Measurements from ENCODE around the gene TNFAIP2.
A peak's percentile ranks its signal among the peaks of the same experiment; 100 is the strongest.
"Not testable (repeated sequence)": the region's sequence is repeated elsewhere in the genome, so short reads cannot be mapped to it uniquely, and the experiment has no call there.

Gene TNFAIP2

DNA sequence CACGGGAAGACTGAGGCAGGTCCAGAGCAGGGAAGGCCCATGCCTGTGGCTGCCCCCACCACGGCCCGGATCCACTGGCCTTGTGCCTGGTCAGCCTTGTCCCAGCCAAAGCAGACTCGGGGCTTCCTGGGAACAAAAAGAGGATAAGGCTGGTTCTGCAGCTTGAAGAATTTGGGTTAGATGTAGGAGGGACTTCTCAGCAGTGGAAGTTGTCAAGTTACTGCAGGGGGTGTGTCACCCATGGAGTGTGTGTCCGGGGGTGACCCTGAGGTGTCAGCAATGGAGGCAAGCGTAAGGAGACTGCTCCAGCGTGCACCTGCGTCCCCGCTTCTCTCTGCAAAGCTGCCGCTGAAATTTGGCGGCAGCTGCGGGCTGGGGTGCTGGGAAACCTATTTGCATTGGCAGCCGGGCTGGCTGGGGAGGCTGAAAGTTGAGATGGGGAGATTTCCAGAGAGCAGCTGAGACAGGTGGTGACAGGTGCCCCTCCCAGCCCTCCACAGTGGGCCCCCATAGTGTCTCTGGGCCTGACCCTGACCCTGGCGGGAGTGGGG is 12.5 kb upstream of the TNFAIP2 start:
- peaks cover 46% of the 10 kb centered on the region for H3K4me1 ChIP-seq (ENCODE audit: control insufficient read depth, insufficient read depth, low read length)
- peak overlapping the region; percentile 59 for H3K9ac ChIP-seq (ENCODE audit: low read length)

DNA sequence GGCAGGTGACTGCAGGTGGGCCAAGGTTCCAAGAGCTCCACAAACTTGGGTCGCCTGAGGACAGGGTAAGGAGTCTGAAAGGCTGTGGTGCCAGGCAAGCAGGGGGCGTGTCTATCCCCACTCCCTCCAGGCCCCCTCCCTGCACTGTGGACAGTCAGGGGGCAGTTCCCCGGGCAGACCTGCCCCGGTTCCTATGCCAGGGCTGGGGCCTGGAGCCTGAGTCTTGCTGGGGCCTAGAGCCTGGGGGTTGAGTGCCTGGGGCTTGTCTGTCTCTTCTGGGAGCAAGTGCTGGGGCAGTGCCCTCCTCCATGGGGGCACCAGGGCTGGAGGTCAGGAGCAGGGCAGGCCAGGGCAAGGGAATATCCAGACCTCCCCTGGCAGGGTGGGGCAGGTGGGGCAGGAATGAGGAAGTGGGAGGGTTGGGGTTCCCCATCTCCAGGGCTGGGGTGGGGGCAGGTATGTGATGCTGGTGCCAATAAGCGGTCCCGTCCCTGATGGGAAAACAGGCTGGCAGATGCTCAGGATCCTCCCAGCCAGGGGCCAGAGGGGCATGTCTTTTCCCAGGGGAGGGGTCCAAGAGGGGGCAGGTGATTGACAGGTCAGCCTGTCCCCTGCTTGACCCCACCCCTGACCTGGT is 11.9 kb upstream of the TNFAIP2 start:
- H3K36me3 ChIP-seq (ENCODE audit: control insufficient read depth, insufficient read depth, low read length): no peaks in the 10 kb centered on the region
- H3K4me3 ChIP-seq (ENCODE audit: low read depth, low read length): no peak overlapping the region
- H3K27ac ChIP-seq (ENCODE audit: low read depth, low read length): no peak overlapping the region
- no peaks in the 10 kb centered on the region for H3K9me3 ChIP-seq (ENCODE audit: control insufficient read depth, insufficient read depth, low read depth, low read length)
- no peak overlapping the region for H3K9ac ChIP-seq (ENCODE audit: low read length)
- H3K4me1 ChIP-seq (ENCODE audit: control insufficient read depth, insufficient read depth, low read length): peaks cover 46% of the 10 kb centered on the region
- peaks cover 3% of the 10 kb centered on the region; the same call in 1 of the 2 replicates for H3K27me3 ChIP-seq (ENCODE audit: control insufficient read depth, insufficient read depth, low read length)

More for the DNA sequence above, 12.5 kb upstream of the TNFAIP2 start:
- Histone ChIP-seq H3K36me3 (ENCODE audit: control insufficient read depth, insufficient read depth, low read length) (no peaks in the 10 kb centered on the region), H3K27me3 (ENCODE audit: control insufficient read depth, insufficient read depth, low read length) (peaks cover 7% of the 10 kb centered on the region), H3K27ac (ENCODE audit: low read depth, low read length) (peak overlapping the region; percentile 87; the same call in 1 of the 2 replicates), H3K4me3 (ENCODE audit: low read depth, low read length) (peak overlapping the region; percentile 46; the same call in 1 of the 2 replicates), H3K9me3 (ENCODE audit: control insufficient read depth, insufficient read depth, low read depth, low read length) (no peaks in the 10 kb centered on the region)

DNA sequence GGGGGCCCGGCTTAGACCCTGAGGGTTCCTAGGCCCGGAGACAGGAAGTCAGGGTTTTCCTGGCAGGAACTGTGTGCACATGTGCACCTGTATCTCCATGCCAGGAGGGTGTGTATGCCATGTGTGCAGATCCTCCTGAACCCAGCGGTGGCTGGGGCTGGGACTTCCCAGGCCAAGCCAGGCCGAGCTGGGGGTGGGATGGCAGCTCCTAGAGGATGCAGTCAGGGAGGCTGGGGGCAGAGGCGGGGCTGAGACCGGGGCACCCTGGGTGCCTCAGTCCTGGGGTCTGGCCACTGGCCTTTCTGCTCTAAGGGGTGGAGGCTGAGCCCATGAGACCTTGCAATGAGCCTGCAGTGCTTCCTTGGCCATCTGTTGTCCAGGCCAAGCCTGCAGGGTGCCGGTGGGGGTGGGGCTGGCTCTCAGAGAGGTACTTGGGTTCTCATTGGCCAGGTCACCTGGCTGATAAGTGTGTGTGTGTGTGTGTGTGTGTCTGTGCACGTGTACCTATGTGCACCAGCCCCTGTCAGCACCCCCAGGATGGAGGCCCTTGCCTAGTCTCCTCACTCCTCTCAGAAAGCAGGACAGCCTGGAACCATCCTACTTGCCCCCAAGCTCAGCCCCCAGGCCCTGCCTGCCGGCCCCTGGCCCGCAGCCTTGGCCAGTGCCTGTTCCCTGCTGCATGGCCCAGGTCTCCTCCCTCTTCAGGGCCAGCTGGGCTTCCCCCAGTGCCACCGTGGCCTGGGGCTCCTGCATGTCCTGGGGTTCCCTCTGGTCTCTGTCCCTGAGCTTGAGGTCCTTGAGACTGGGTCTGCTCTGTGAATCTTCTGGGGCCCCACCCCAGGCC is 10.6 kb upstream of the TNFAIP2 start:
- no peaks in the 10 kb centered on the region for H3K36me3 ChIP-seq (ENCODE audit: control insufficient read depth, insufficient read depth, low read length)
- H3K27me3 ChIP-seq (ENCODE audit: control insufficient read depth, insufficient read depth, low read length): no peaks in the 10 kb centered on the region
- H3K4me3 ChIP-seq (ENCODE audit: low read depth, low read length): no peak overlapping the region
- peaks cover 46% of the 10 kb centered on the region for H3K4me1 ChIP-seq (ENCODE audit: control insufficient read depth, insufficient read depth, low read length)
- no peak overlapping the region for H3K9ac ChIP-seq (ENCODE audit: low read length)
- no peak overlapping the region for H3K27ac ChIP-seq (ENCODE audit: low read depth, low read length)
- H3K9me3 ChIP-seq (ENCODE audit: control insufficient read depth, insufficient read depth, low read depth, low read length): no peaks in the 10 kb centered on the region

DNA sequence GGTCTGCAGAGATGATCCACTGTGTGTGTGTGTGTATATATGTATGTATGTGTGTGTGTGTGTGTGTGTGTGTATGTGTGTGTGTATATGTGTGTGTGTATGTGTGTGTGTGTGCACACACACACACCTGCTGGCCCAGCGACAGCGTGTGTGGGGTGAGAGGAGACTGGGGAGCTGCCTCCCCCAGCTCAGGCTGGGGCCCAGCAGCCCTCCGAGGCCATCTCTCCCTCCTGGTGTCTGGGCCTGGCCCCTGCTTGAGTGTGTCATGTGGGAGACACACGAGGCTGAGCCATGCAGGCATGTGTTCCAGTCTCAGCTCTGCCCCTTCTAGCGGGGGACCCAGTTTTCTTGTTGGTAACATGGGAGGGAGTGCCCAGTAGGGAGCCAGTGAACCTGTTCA is 10.0 kb upstream of the TNFAIP2 start:
- no peak overlapping the region for H3K4me3 ChIP-seq (ENCODE audit: low read depth, low read length)

DNA sequence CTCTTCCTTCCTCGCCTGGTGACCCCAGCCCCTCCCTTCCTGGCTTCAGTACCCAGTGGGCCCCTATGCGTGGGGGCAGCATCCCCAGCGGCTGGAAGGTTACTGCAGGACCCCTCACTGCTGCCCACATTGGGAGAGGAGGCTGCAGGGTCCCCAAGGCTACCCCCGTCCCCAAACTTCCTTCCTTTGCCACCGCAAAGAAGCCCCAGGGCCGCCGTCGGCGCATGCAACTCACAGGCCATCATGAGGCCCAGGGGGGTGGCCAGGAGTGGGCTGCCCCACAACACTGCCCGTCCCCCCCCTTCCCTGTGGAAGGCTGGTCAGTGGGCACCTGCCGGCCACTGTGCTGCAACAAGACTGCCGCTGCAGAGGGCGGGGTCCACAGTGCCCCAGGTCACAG is 9.5 kb upstream of the TNFAIP2 start:
- Histone ChIP-seq H3K27me3 (ENCODE audit: control insufficient read depth, insufficient read depth, low read length) (no peaks in the 10 kb centered on the region), H3K36me3 (ENCODE audit: control insufficient read depth, insufficient read depth, low read length) (no peaks in the 10 kb centered on the region), H3K4me1 (ENCODE audit: control insufficient read depth, insufficient read depth, low read length) (peaks cover 37% of the 10 kb centered on the region), H3K9me3 (ENCODE audit: control insufficient read depth, insufficient read depth, low read depth, low read length) (no peaks in the 10 kb centered on the region), H3K27ac (ENCODE audit: low read depth, low read length) (no peak overlapping the region), H3K4me3 (ENCODE audit: low read depth, low read length) (no peak overlapping the region), H3K9ac (ENCODE audit: low read length) (no peak overlapping the region)

More for the DNA sequence above, 10.0 kb upstream of the TNFAIP2 start:
- Histone ChIP-seq H3K36me3 (ENCODE audit: control insufficient read depth, insufficient read depth, low read length) (no peaks in the 10 kb centered on the region), H3K9me3 (ENCODE audit: control insufficient read depth, insufficient read depth, low read depth, low read length) (no peaks in the 10 kb centered on the region), H3K27ac (ENCODE audit: low read depth, low read length) (no peak overlapping the region), H3K27me3 (ENCODE audit: control insufficient read depth, insufficient read depth, low read length) (no peaks in the 10 kb centered on the region), H3K9ac (ENCODE audit: low read length) (no peak overlapping the region), H3K4me1 (ENCODE audit: control insufficient read depth, insufficient read depth, low read length) (peaks cover 41% of the 10 kb centered on the region)

DNA sequence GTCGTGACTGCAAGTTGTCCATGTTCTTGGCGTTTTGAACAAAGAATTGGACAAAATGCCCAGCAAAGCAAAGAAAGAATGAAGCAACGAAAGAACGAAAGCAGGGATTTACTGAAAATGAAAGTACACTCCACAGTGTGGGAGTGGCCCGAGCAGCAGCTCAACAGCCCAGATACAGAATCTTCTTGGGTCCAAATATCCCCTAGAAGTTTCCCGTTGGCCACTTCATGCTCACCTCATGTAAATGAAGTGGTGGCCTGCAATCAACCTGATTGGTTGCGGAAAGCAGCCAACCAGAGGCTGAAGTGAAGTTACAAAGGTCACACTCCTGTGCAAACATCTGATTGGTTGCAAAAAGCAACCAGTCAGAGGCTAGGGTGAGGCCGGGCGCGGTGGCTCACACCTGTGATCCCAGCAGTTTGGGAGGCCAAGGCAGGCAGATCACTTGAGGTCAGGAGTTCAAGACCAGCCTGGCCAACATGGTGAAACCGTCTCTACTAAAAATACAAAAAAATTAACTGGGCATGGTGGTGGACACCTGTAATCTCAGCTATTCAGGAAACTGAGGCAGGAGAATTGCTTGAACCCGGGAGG is 8.1 kb upstream of the TNFAIP2 start:
- not testable (repeated sequence) for H3K27me3 ChIP-seq (ENCODE audit: control insufficient read depth, insufficient read depth, low read length); H3K9ac ChIP-seq (ENCODE audit: low read length); H3K36me3 ChIP-seq (ENCODE audit: control insufficient read depth, insufficient read depth, low read length); H3K9me3 ChIP-seq (ENCODE audit: control insufficient read depth, insufficient read depth, low read depth, low read length); H3K27ac ChIP-seq (ENCODE audit: low read depth, low read length); H3K4me3 ChIP-seq (ENCODE audit: low read depth, low read length)
- peaks cover 33% of the 10 kb centered on the region for H3K4me1 ChIP-seq (ENCODE audit: control insufficient read depth, insufficient read depth, low read length)

DNA sequence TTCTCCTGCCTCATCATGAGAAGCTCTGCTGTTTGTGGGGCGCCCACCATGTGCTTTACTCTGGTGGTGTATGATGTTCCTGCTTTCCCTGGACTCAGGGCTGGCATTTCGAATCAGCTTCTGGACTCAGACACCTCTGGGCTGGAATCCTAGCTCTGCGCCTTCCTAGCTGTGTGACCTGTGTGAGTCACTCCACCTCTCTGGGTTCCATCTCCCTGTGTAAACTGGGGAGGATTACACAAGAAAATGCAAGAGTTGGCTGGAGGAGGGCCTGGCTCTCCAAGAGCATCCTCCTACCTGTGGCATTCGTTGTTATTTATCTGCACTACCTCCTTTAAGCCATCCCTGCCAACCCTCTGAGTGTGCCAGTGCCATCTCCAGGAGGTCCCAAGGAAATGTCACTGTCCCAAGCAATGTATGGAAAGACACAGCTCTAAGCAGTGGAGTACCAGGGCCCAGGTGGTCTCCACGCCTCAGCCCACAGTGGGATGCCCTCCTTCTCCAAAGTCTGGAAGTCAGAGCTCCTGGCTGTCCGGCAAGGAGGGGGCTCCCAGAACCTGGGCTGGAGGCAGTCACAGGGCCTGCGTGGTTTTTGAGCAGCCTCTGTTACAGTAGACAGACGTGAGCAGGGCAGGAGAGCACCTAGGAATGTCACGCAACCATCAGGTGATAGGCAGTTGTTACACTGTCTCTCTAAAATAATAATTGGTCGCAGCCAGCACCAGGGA is 7.3 kb upstream of the TNFAIP2 start:
- Histone ChIP-seq H3K27me3 (ENCODE audit: control insufficient read depth, insufficient read depth, low read length) (no peaks in the 10 kb centered on the region), H3K4me3 (ENCODE audit: low read depth, low read length) (no peak overlapping the region), H3K9me3 (ENCODE audit: control insufficient read depth, insufficient read depth, low read depth, low read length) (no peaks in the 10 kb centered on the region), H3K4me1 (ENCODE audit: control insufficient read depth, insufficient read depth, low read length) (peaks cover 26% of the 10 kb centered on the region), H3K36me3 (ENCODE audit: control insufficient read depth, insufficient read depth, low read length) (no peaks in the 10 kb centered on the region), H3K27ac (ENCODE audit: low read depth, low read length) (no peak overlapping the region), H3K9ac (ENCODE audit: low read length) (no peak overlapping the region)

DNA sequence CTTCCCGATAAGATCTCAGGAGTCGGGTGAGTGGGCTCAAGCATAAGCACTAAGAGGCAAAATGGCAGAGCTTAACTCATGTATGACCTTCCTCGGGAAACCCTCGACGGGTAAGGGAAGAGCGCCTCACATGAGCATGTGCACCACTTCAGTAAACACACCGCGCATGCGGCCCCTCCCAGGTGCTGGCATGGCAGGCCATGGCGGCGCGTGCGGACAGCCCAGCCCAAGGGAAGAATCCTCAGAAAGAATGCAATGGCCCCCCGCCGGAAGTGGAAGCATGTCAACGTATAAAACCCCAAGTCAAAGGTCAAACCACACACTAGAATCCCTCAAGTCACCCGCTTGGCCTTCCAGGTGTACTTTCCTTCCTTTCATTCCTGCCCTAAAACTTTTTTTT is 6.6 kb upstream of the TNFAIP2 start:
- Histone ChIP-seq H3K4me1 (ENCODE audit: control insufficient read depth, insufficient read depth, low read length) (peaks cover 26% of the 10 kb centered on the region), H3K27ac (ENCODE audit: low read depth, low read length) (no peak overlapping the region), H3K4me3 (ENCODE audit: low read depth, low read length) (no peak overlapping the region), H3K27me3 (ENCODE audit: control insufficient read depth, insufficient read depth, low read length) (no peaks in the 10 kb centered on the region), H3K9ac (ENCODE audit: low read length) (no peak overlapping the region), H3K9me3 (ENCODE audit: control insufficient read depth, insufficient read depth, low read depth, low read length) (no peaks in the 10 kb centered on the region), H3K36me3 (ENCODE audit: control insufficient read depth, insufficient read depth, low read length) (no peaks in the 10 kb centered on the region)

DNA sequence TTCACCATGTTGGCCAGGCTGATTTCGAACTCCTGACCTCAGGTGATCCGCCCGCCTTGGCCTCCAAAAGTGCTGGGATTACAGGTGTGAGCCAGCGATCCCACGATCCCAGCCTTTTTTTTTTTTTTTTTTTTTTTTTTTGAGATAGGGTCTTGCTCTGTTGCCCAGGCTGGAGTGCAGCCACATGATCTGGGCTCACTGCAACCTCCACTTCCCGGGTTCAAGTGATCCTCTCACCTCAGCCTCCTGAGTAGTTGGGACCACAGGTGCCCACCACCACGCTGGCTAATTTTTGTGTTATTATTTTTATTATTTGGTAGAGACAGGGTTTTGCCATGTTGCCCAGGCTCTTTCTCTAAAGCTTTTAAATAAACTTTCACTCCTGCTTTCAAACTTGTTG is 5.8 kb upstream of the TNFAIP2 start:
- H3K9ac ChIP-seq (ENCODE audit: low read length); H3K36me3 ChIP-seq (ENCODE audit: control insufficient read depth, insufficient read depth, low read length); H3K27ac ChIP-seq (ENCODE audit: low read depth, low read length); H3K9me3 ChIP-seq (ENCODE audit: control insufficient read depth, insufficient read depth, low read depth, low read length); H3K27me3 ChIP-seq (ENCODE audit: control insufficient read depth, insufficient read depth, low read length); H3K4me3 ChIP-seq (ENCODE audit: low read depth, low read length): not testable (repeated sequence)
- H3K4me1 ChIP-seq (ENCODE audit: control insufficient read depth, insufficient read depth, low read length): peaks cover 27% of the 10 kb centered on the region

DNA sequence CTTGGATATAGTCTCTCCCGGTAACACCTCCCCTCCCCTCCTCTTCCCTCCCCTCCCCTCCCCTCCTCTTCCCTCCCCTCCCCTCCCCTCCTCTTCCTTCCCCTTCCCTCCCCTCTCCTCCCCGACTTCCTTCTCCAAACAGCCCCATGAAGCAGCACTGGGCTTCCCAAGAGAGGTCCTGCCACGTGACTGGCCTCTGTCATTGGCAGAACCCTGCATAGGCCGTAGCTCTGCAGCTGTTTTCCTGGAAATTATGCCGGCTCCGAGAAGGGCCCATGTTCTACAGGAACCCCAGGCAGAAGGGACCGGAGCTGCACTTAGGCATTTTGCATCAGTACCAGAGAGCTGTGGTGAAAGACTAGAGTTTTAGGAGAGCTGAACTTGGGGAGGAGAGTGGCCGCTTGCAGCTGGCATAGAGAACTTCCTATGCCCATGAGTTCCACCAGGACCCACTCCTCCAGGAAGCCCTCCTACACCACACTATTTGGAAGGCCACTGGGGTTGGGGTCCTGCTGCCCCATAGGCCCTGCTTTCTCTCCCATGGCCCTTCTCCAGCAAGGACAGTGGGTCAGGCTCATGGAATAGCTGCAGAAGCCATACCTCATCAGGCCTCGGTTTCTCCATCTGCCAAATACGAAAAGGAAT is 5.1 kb upstream of the TNFAIP2 start:
- no peak overlapping the region for H3K27ac ChIP-seq (ENCODE audit: low read depth, low read length)
- H3K9me3 ChIP-seq (ENCODE audit: control insufficient read depth, insufficient read depth, low read depth, low read length): no peaks in the 10 kb centered on the region
- peaks cover 24% of the 10 kb centered on the region for H3K4me1 ChIP-seq (ENCODE audit: control insufficient read depth, insufficient read depth, low read length)
- no peaks in the 10 kb centered on the region for H3K36me3 ChIP-seq (ENCODE audit: control insufficient read depth, insufficient read depth, low read length)
- no peak overlapping the region for H3K4me3 ChIP-seq (ENCODE audit: low read depth, low read length)
- no peaks in the 10 kb centered on the region; the same call in 1 of the 2 replicates for H3K27me3 ChIP-seq (ENCODE audit: control insufficient read depth, insufficient read depth, low read length)
- H3K9ac ChIP-seq (ENCODE audit: low read length): no peak overlapping the region
